Thoracic aorta (tissue), 2 donors: ENCODE data around the gene ACKR3. TPM values are rescaled to one million over a fixed set of nuclear protein-coding genes. Genes with fewer than 3 reads are reported as not detected.
A peak's percentile ranks its signal among the peaks of the same experiment; 100 is the strongest.

Experiments
- ATAC-seq: fragments of 150-250 bp; one replicate; pipeline ENCODE4 v1.8.0; 2017; ENCODE audit warnings: low read depth; ENCODE audit not compliant: insufficient number of reproducible peaks, low FRiP score
- DNase-seq: peaks from one replicate; pipeline ENCODE4 v3.0.0-alpha.2; 2020; ENCODE audit warnings: low spot score
- H3K27ac ChIP-seq, 2 donors: fragments of 200-600 bp; sonication (generic); 1 replicate in 1 of 2; 2 replicates in 1 of 2; pipeline ENCODE4 v1.5.1; 2016; ENCODE audit warnings: mild to moderate bottlenecking in 2 of 2, moderate library complexity in 2 of 2
- H3K27me3 ChIP-seq: fragments of 200-600 bp; sonication (generic); replicated peaks from 2 replicates; pipeline ENCODE4 v1.6.0; 2016; ENCODE audit warnings: mild to moderate bottlenecking; ENCODE audit not compliant: insufficient read depth
- H3K36me3 ChIP-seq: fragments of 200-600 bp; sonication (generic); one replicate; pipeline ENCODE4 v1.5.1; 2016
- H3K4me1 ChIP-seq, 2 donors: fragments of 200-600 bp; sonication (generic); 1 replicate in 1 of 2; 2 replicates in 1 of 2; pipeline versions ENCODE4 v1.5.1 to v1.6.0; 2016; ENCODE audit warnings: low read depth in 2 of 2, mild to moderate bottlenecking in 1 of 2; ENCODE audit not compliant: control insufficient read depth in 1 of 2
- H3K4me3 ChIP-seq: fragments of 200-600 bp; sonication (generic); 2 replicates; pipeline ENCODE4 v1.5.1; 2016; ENCODE audit warnings: mild to moderate bottlenecking
- H3K9me3 ChIP-seq: fragments of 200-600 bp; sonication (generic); 2 replicates; pipeline ENCODE4 v1.5.1; 2016
- CTCF ChIP-seq: fragments of 200-600 bp; sonication (generic); IDR thresholded peaks from one replicate; pipeline ENCODE4 v1.5.1; 2019; ENCODE audit warnings: antibody characterized with exemption
- total RNA-seq, 2 donors: library from RNA; depleted of rRNA; stranded (reverse); fragments of >200 nt; gene quantifications; one replicate each; pipeline versions ENCODE4 v1.1.0 to v1.2.3, GENCODE V29; 2016

ACKR3 gene
- total RNA-seq, 2 donors from 2014 or later, result 68.8 to 68.9 TPM

GRCh38 chr2:236563953-236564352 is 5.7 kb upstream of the ACKR3 start:
- no peak for ATAC-seq
- no peaks in the 10 kb centered on the region for H3K27me3 ChIP-seq
- no peaks in the 10 kb centered on the region for H3K36me3 ChIP-seq
- no peak overlapping the region for H3K4me3 ChIP-seq
- TF ChIP-seq CTCF, result no peak
- H3K9me3 ChIP-seq, result no peaks in the 10 kb centered on the region
- DNase-seq, result no peak
- no peak overlapping the region for H3K27ac ChIP-seq
- H3K4me1 ChIP-seq, result peaks cover 8 to 15% of the 10 kb centered on the region in 2 donors

GRCh38 chr2:236565212-236565611 is 4.4 kb upstream of the ACKR3 start:
- no peak for DNase-seq
- H3K27ac ChIP-seq, result no peak overlapping the region
- ATAC-seq, result no peak
- no peaks in the 10 kb centered on the region for H3K36me3 ChIP-seq
- no peaks in the 10 kb centered on the region for H3K9me3 ChIP-seq
- no peaks in the 10 kb centered on the region for H3K27me3 ChIP-seq
- no peak overlapping the region for H3K4me3 ChIP-seq
- TF ChIP-seq CTCF, result no peak
- peaks cover 12 to 21% of the 10 kb centered on the region in 2 donors for H3K4me1 ChIP-seq

GRCh38 chr2:236565879-236566402 is 3.7 kb upstream of the ACKR3 start:
- Histone ChIP-seq H3K27me3 (no peaks in the 10 kb centered on the region), H3K36me3 (no peaks in the 10 kb centered on the region), H3K4me3 (no peak overlapping the region), H3K4me1 (peaks cover 14 to 26% of the 10 kb centered on the region in 2 donors), H3K9me3 (no peaks in the 10 kb centered on the region), H3K27ac (no peak overlapping the region)
- TF ChIP-seq CTCF, result no peak
- DNase-seq (no peak), ATAC-seq (no peak)

DNA sequence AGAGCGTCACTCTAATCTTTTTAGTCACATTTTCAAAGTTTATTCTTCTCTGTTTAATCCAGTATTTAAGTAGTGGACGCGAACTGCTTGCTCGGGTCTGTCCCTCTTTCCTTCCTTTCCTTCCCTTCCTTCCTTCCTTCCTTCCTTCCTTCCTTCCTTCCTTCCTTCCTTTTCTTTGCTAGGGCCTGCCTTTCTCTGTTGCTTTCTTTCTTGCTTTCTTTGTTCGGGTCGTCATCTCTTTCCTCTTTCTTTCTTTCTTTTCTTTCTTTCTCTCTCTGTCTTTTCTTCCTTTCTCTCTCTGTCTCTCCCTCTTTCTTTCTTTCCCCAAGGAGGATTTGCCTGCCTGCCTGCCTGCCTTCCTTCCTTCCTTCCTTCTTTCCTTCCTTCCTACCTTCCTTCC is 3.0 kb upstream of the ACKR3 start:
- H3K9me3 ChIP-seq, result no peaks in the 10 kb centered on the region
- DNase-seq, result no peak
- no peak for TF ChIP-seq CTCF
- H3K36me3 ChIP-seq, result no peaks in the 10 kb centered on the region
- no peak for ATAC-seq
- H3K4me3 ChIP-seq, result no peak overlapping the region
- H3K27me3 ChIP-seq, result no peaks in the 10 kb centered on the region
- H3K4me1 ChIP-seq, result peaks cover 18 to 33% of the 10 kb centered on the region in 2 donors
- peak overlapping the region; percentile 91 to 97 for H3K27ac ChIP-seq

DNA sequence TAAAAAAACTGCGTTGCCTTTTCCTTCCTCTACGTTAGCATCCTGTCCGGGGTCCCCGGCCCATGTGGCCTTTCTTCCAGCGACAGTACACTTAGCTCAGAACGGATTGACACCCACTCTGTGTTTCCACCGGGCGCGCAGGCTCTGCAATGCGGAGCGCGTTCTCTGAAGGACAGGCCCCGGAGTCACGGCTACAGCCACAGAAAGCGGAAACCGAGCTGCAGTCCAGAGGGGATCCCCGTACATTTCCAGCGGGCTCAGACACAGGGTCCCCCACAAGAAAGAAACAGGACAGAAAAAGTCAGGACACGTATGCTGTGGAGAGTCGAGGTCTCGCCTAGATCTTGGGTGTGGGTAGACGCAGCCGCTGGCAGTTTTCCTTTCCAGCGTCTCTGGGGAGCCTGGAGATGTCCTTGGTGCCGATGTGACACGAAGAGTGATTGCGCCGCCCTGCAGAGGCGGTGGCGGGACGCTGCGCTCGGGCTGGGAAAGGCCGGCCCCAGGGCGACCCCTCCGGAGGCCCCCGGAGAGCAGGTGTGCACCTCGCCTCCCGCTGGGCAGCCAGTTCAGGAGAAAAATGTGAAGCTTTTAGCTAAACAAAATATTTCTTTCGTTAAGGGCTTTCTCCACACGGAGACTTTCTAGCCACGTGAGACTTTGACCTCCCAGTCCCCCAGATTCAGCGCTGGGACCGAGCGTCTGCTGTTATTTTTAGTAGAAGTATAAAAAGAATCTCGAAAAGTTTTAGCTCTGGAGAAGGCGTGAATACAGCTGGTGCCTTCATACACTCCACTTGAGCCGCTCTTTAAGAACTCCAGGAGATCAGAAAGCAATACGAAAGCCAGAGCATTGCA is 1.3 kb upstream of the ACKR3 start:
- peak overlapping the region; percentile 91 to 97 for H3K27ac ChIP-seq
- no peaks in the 10 kb centered on the region for H3K9me3 ChIP-seq
- H3K4me1 ChIP-seq, result peaks cover 29 to 50% of the 10 kb centered on the region in 2 donors
- no peak for ATAC-seq
- no peaks in the 10 kb centered on the region for H3K36me3 ChIP-seq
- peak overlapping the region; percentile 75 for H3K4me3 ChIP-seq
- TF ChIP-seq CTCF, result no peak
- no peaks in the 10 kb centered on the region for H3K27me3 ChIP-seq
- DNase-seq, result no peak
